Stimulated activated memory B cell treated with anti-CD40 and anti-IgM and Interleukin-4, amounts not matched to agents 10 μg/mL and 1 μg/mL and 100 μg/mL, for 72 hours (primary cell): ENCODE data around the gene GGA1.

Source experiments
- ATAC-seq: fragments of 150-1000 bp; cut with Tn5 transposase; 2 replicates; pipeline ENCODE4 v1.10.0; 2021
- H3K27ac Mint-ChIP-seq: one replicate; pipeline ENCODE4 v1.8.0; 2022; ENCODE audit warnings: mild to moderate bottlenecking, mixed read lengths
- H3K27me3 Mint-ChIP-seq: one replicate; pipeline ENCODE4 v1.8.0; 2022; ENCODE audit warnings: mixed read lengths
- H3K36me3 Mint-ChIP-seq: one replicate; pipeline ENCODE4 v1.8.0; 2022; ENCODE audit warnings: mixed read lengths
- H3K4me1 Mint-ChIP-seq: one replicate; pipeline ENCODE4 v1.8.0; 2022; ENCODE audit warnings: mixed read lengths
- H3K4me3 Mint-ChIP-seq: one replicate; pipeline ENCODE4 v1.8.0; 2022; ENCODE audit warnings: mild to moderate bottlenecking, moderate library complexity, mixed read lengths
- H3K9me3 Mint-ChIP-seq: one replicate; pipeline ENCODE4 v1.8.0; 2022; ENCODE audit warnings: mixed read lengths

Gene GGA1

GRCh38 chr22:37608477-37609239 is at the start of gene GGA1:
TSS of gene GGA1 (plus strand) at chr22:37608834. CDS start at chr22:37608861, 27 bp downstream.
- Mint-ChIP-seq H3K36me3 (peaks cover 17% of the 10 kb centered on the region), H3K9me3 (no peaks in the 10 kb centered on the region), H3K27ac (peak within 1 kb of the TSS; percentile 99), H3K4me1 (peaks cover 43% of the 10 kb centered on the region), H3K27me3 (peaks cover 8% of the 10 kb centered on the region), H3K4me3 (peak within 1 kb of the TSS; percentile 95)
- peak; percentile 94 for ATAC-seq

GRCh38 chr22:37559521-37559900 is 49.1 kb upstream of the GGA1 start:
- Mint-ChIP-seq H3K4me3 (peak overlapping the region; percentile 11), H3K4me1 (peaks cover 16% of the 10 kb centered on the region), H3K27ac (no peak overlapping the region), H3K36me3 (no peaks in the 10 kb centered on the region), H3K27me3 (peaks cover 88% of the 10 kb centered on the region), H3K9me3 (no peaks in the 10 kb centered on the region)
- no peak for ATAC-seq

GRCh38 chr22:37559901-37560607 is 48.6 kb upstream of the GGA1 start, which contains the start of gene CDC42EP1:
TSS of gene CDC42EP1 (plus strand) at chr22:37560480. CDS start at chr22:37566350, 5,870 bp downstream.
- Mint-ChIP-seq H3K27me3 (peaks cover 82% of the 10 kb centered on the region), H3K36me3 (no peaks in the 10 kb centered on the region), H3K4me1 (peaks cover 16% of the 10 kb centered on the region), H3K27ac (no peak within 1 kb of the TSS), H3K4me3 (peak within 1 kb of the TSS; percentile 67), H3K9me3 (no peaks in the 10 kb centered on the region)
- ATAC-seq = peak; percentile 37

GRCh38 chr22:37560608-37561211 is 47.9 kb upstream of the GGA1 start:
- H3K4me1 Mint-ChIP-seq = peaks cover 17% of the 10 kb centered on the region
- H3K9me3 Mint-ChIP-seq = no peaks in the 10 kb centered on the region
- no peaks in the 10 kb centered on the region for H3K36me3 Mint-ChIP-seq
- peaks cover 79% of the 10 kb centered on the region for H3K27me3 Mint-ChIP-seq
- ATAC-seq = peak; percentile 37
- no peak overlapping the region for H3K27ac Mint-ChIP-seq
- peak overlapping the region; percentile 67 for H3K4me3 Mint-ChIP-seq

- Mint-ChIP-seq H3K27ac (no peak overlapping the region), H3K36me3 (no peaks in the 10 kb centered on the region), H3K4me3 (peak overlapping the region; percentile 67), H3K4me1 (peaks cover 25% of the 10 kb centered on the region), H3K27me3 (peaks cover 78% of the 10 kb centered on the region), H3K9me3 (no peaks in the 10 kb centered on the region)
- ATAC-seq = peak; percentile 58
These were observed 47.2 kb upstream of the GGA1 start for GRCh38 chr22:37561212-37562048.

- Mint-ChIP-seq H3K27me3 (peaks cover 70% of the 10 kb centered on the region), H3K4me1 (peaks cover 33% of the 10 kb centered on the region), H3K27ac (no peak overlapping the region), H3K9me3 (no peaks in the 10 kb centered on the region), H3K36me3 (no peaks in the 10 kb centered on the region), H3K4me3 (peak overlapping the region; percentile 53)
- no peak for ATAC-seq
These were observed 46.4 kb upstream of the GGA1 start for GRCh38 chr22:37562049-37562875.

- no peak for ATAC-seq
- H3K4me3 Mint-ChIP-seq = no peak overlapping the region
- no peak overlapping the region for H3K27ac Mint-ChIP-seq
These were observed 45.2 kb upstream of the GGA1 start for GRCh38 chr22:37563153-37564081.

GRCh38 chr22:37564111-37564711 is 44.4 kb upstream of the GGA1 start:
- Mint-ChIP-seq H3K9me3 (no peaks in the 10 kb centered on the region), H3K4me3 (no peak overlapping the region), H3K4me1 (peaks cover 38% of the 10 kb centered on the region), H3K27me3 (peaks cover 66% of the 10 kb centered on the region), H3K36me3 (no peaks in the 10 kb centered on the region), H3K27ac (no peak overlapping the region)
- ATAC-seq = no peak

More at GRCh38 chr22:37563153-37564081, 45.2 kb upstream of the GGA1 start:
- peaks cover 38% of the 10 kb centered on the region for H3K4me1 Mint-ChIP-seq
- no peaks in the 10 kb centered on the region for H3K9me3 Mint-ChIP-seq
- H3K36me3 Mint-ChIP-seq = no peaks in the 10 kb centered on the region
- peaks cover 70% of the 10 kb centered on the region for H3K27me3 Mint-ChIP-seq

GRCh38 chr22:37565830-37566229 is 42.8 kb upstream of the GGA1 start:
- Mint-ChIP-seq H3K9me3 (no peaks in the 10 kb centered on the region), H3K4me3 (no peak overlapping the region), H3K36me3 (no peaks in the 10 kb centered on the region), H3K4me1 (peaks cover 38% of the 10 kb centered on the region), H3K27ac (no peak overlapping the region), H3K27me3 (peaks cover 74% of the 10 kb centered on the region)
- ATAC-seq = no peak

GRCh38 chr22:37566329-37566837 is 42.3 kb upstream of the GGA1 start:
- H3K27me3 Mint-ChIP-seq = peaks cover 75% of the 10 kb centered on the region
- peak overlapping the region; percentile 28 for H3K27ac Mint-ChIP-seq
- no peaks in the 10 kb centered on the region for H3K36me3 Mint-ChIP-seq
- no peaks in the 10 kb centered on the region for H3K9me3 Mint-ChIP-seq
- peak overlapping the region; percentile 45 for H3K4me3 Mint-ChIP-seq
- ATAC-seq = peak; percentile 44
- H3K4me1 Mint-ChIP-seq = peaks cover 34% of the 10 kb centered on the region

- H3K9me3 Mint-ChIP-seq = no peaks in the 10 kb centered on the region
- peak overlapping the region; percentile 28 for H3K27ac Mint-ChIP-seq
- peak overlapping the region; percentile 45 for H3K4me3 Mint-ChIP-seq
- ATAC-seq = peak; percentile 92
- H3K36me3 Mint-ChIP-seq = no peaks in the 10 kb centered on the region
- H3K4me1 Mint-ChIP-seq = peaks cover 27% of the 10 kb centered on the region
- peaks cover 75% of the 10 kb centered on the region for H3K27me3 Mint-ChIP-seq
These were observed 41.5 kb upstream of the GGA1 start for GRCh38 chr22:37566903-37567798.

GRCh38 chr22:37568012-37568411 is 40.6 kb upstream of the GGA1 start:
- no peaks in the 10 kb centered on the region for H3K36me3 Mint-ChIP-seq
- H3K4me3 Mint-ChIP-seq = no peak overlapping the region
- peaks cover 70% of the 10 kb centered on the region for H3K27me3 Mint-ChIP-seq
- no peaks in the 10 kb centered on the region for H3K9me3 Mint-ChIP-seq
- no peak overlapping the region for H3K27ac Mint-ChIP-seq
- peaks cover 22% of the 10 kb centered on the region for H3K4me1 Mint-ChIP-seq
- ATAC-seq = no peak
